Measurements from ENCODE around the gene OXTR. TPM values are rescaled to one million over a fixed set of nuclear protein-coding genes. Genes with fewer than 3 reads are reported as not detected.

OXTR gene
- total and polyA plus RNA-seq, 2 of the 13 experiments (the other 11 are each of a cell fraction or from before 2014, with no cell fraction given), result 0.36 to 0.95 TPM

DNA sequence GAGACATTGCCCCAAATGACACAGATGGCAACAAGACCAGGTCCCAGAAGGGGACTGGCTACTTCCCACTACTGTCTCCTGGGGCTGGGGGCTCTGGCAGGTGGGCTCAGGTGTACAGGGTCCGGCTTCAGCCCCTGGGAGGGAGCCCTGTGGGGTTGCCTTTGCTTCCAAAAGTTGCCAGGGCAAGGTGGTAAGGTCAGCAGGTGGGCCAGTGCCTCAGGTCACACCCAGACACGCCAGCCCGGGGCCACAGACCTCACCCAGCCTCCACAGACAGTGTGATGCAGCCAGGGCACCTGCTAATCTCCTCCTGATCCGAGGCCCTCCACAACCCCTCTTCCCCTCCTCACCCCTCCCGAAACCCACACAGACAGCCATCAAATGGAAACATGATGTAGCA, 7.5 kb downstream of the OXTR start (continued):
- TF ChIP-seq, protein P1, sequence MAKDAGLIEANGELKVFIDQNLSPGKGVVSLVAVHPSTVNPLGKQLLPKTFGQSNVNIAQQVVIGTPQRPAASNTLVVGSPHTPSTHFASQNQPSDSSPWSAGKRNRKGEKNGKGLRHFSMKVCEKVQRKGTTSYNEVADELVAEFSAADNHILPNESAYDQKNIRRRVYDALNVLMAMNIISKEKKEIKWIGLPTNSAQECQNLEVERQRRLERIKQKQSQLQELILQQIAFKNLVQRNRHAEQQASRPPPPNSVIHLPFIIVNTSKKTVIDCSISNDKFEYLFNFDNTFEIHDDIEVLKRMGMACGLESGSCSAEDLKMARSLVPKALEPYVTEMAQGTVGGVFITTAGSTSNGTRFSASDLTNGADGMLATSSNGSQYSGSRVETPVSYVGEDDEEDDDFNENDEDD (CRISPR knock-in tag; IDR thresholded peaks at IDR 0.05; ENCODE audit: borderline replicate concordance), result no peak

DNA sequence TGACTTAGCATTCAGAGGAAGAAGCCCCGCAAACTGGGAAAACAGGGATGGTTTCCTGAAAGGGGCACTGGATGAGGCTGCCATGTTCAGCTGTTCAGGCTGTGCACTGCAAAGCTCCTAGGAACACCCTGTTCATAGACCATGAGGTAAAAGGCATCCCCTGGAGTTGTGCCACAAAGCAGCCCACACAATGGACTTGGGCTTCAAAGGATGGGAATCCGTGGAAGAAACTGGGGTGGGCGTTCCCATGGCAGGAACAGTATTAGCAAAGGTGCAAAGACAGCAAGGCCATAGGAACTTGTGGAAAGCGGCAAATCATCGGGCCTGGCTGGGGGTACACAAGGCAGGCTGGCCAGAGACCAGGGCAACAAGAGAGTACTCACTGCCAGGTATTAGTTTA, 8.9 kb downstream of the OXTR start:
- peaks cover 18% of the 10 kb centered on the region for H3K4me1 ChIP-seq (ENCODE audit: insufficient read depth, low read length)
- DNase-seq (ENCODE audit: low spot score) (no peak), FAIRE-seq (no peak), ATAC-seq (no peak)
- no peak overlapping the region for H3K9ac ChIP-seq (ENCODE audit: insufficient read depth, low read depth, low read length)
- peaks cover 0 to 15% of the 10 kb centered on the region in 2 experiments; a peak in 2 of 5 replicates for H3K27me3 ChIP-seq (ENCODE audit: control insufficient read depth in 1 of 2, insufficient read depth in 2 of 2, low read length in 2 of 2)
- no peak overlapping the region for H3K4me3 ChIP-seq (replicated peaks in 1 of 3; ENCODE audit: insufficient read depth in 1 of 3, low read depth in 2 of 3, low read length in 3 of 3)
- CTCF ChIA-PET (ENCODE audit: low intra/inter-chr PET ratio, low total read pairs), result no interaction called here
- no peaks in the 10 kb centered on the region for H4K20me1 ChIP-seq (ENCODE audit: insufficient read depth, low read length)
- H3K27ac ChIP-seq (ENCODE audit: extremely low read length, insufficient read depth, low read length), result no peak overlapping the region
- no peak overlapping the region for H3K4me2 ChIP-seq (ENCODE audit: low read depth, low read length)
- intact Hi-C loops (cut with micrococcal nuclease; ENCODE audit: unreplicated experiment), result no loop called here
- in situ Hi-C loops (cut with HindIII; ENCODE audit: extremely low pct_ligation_motif_present, low pct_unique_long_range_greater_than_20kb), result no loop called here
- WGBS (ENCODE audit: low lambda C conversion rate), result 58% methylated on average over 5 of the region's 5 CpGs
- H3K36me3 ChIP-seq (replicated peaks in 1 of 2; ENCODE audit: control insufficient read depth in 1 of 2, insufficient read depth in 2 of 2, low read length in 2 of 2), result no peaks in the 10 kb centered on the region
- H2AFZ ChIP-seq (ENCODE audit: low read length), result no peak overlapping the region
- H3K9me3 ChIP-seq (ENCODE audit: low read length), result no peaks in the 10 kb centered on the region
- POLR2A ChIA-PET, result no interaction called here
- BruUV-seq (replicated peaks), result no TSS peak
- no peaks in the 10 kb centered on the region for H3K79me2 ChIP-seq (ENCODE audit: insufficient read depth, low read length)
- TF ChIP-seq TBP (CRISPR knock-in tag; IDR thresholded peaks at IDR 0.05) (no peak), ZNF563 (CRISPR knock-in tag; IDR thresholded peaks at IDR 0.05) (no peak), ZNF138 (CRISPR knock-in tag; IDR thresholded peaks at IDR 0.05; ENCODE audit: low read depth) (no peak), KAT2B (IDR thresholded peaks at IDR 0.05; ENCODE audit: borderline replicate concordance, low read depth, low read length) (no peak), IKZF4 (CRISPR knock-in tag; IDR thresholded peaks at IDR 0.05; ENCODE audit: borderline replicate concordance, low read depth, not compliant biosample characterization) (no peak), ZNF792 (CRISPR knock-in tag; IDR thresholded peaks at IDR 0.05) (no peak), MTF2 (CRISPR knock-in tag; IDR thresholded peaks at IDR 0.05; ENCODE audit: borderline replicate concordance) (no peak), NCOA1 (CRISPR knock-in tag; IDR thresholded peaks at IDR 0.05) (no peak), TBX3 (IDR thresholded peaks at IDR 0.05; ENCODE audit: borderline replicate concordance) (no peak), POLR2AphosphoS2 (IDR thresholded peaks at IDR 0.05; ENCODE audit: low read depth, low read length) (no peak), RXRB (CRISPR knock-in tag; IDR thresholded peaks at IDR 0.05; ENCODE audit: borderline replicate concordance) (no peak), ZFP41 (CRISPR knock-in tag; IDR thresholded peaks at IDR 0.05; ENCODE audit: borderline replicate concordance) (no peak), ZNF749 (CRISPR knock-in tag; IDR thresholded peaks at IDR 0.05; ENCODE audit: borderline replicate concordance) (no peak)
- TF ChIP-seq, protein P2, sequence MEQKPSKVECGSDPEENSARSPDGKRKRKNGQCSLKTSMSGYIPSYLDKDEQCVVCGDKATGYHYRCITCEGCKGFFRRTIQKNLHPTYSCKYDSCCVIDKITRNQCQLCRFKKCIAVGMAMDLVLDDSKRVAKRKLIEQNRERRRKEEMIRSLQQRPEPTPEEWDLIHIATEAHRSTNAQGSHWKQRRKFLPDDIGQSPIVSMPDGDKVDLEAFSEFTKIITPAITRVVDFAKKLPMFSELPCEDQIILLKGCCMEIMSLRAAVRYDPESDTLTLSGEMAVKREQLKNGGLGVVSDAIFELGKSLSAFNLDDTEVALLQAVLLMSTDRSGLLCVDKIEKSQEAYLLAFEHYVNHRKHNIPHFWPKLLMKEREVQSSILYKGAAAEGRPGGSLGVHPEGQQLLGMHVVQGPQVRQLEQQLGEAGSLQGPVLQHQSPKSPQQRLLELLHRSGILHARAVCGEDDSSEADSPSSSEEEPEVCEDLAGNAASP (CRISPR knock-in tag; IDR thresholded peaks at IDR 0.05; ENCODE audit: borderline replicate concordance), result no peak
- TF ChIP-seq, protein P3, sequence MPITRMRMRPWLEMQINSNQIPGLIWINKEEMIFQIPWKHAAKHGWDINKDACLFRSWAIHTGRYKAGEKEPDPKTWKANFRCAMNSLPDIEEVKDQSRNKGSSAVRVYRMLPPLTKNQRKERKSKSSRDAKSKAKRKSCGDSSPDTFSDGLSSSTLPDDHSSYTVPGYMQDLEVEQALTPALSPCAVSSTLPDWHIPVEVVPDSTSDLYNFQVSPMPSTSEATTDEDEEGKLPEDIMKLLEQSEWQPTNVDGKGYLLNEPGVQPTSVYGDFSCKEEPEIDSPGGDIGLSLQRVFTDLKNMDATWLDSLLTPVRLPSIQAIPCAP (CRISPR knock-in tag; IDR thresholded peaks at IDR 0.05; ENCODE audit: low read depth), result no peak
- TF ChIP-seq, protein P4, sequence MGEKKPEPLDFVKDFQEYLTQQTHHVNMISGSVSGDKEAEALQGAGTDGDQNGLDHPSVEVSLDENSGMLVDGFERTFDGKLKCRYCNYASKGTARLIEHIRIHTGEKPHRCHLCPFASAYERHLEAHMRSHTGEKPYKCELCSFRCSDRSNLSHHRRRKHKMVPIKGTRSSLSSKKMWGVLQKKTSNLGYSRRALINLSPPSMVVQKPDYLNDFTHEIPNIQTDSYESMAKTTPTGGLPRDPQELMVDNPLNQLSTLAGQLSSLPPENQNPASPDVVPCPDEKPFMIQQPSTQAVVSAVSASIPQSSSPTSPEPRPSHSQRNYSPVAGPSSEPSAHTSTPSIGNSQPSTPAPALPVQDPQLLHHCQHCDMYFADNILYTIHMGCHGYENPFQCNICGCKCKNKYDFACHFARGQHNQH (CRISPR knock-in tag; IDR thresholded peaks at IDR 0.05), result no peak
